Inflammatory macrophage (primary cell): ENCODE data around the gene PRDM10.
A peak's percentile ranks its signal among the peaks of the same experiment; 100 is the strongest.

Source experiments
- DNase-seq, 2 donors: peaks; one replicate each; pipeline ENCODE4 v3.0.0-alpha.2; 2020 to 2022

Gene PRDM10

GRCh38 chr11:130003717-130004001 is 1.0 kb upstream of the PRDM10 start:
- no peak for DNase-seq

GRCh38 chr11:130002846-130003716 is 446 bp upstream of the PRDM10 start:
- DNase-seq = peak; percentile 97

DNA sequence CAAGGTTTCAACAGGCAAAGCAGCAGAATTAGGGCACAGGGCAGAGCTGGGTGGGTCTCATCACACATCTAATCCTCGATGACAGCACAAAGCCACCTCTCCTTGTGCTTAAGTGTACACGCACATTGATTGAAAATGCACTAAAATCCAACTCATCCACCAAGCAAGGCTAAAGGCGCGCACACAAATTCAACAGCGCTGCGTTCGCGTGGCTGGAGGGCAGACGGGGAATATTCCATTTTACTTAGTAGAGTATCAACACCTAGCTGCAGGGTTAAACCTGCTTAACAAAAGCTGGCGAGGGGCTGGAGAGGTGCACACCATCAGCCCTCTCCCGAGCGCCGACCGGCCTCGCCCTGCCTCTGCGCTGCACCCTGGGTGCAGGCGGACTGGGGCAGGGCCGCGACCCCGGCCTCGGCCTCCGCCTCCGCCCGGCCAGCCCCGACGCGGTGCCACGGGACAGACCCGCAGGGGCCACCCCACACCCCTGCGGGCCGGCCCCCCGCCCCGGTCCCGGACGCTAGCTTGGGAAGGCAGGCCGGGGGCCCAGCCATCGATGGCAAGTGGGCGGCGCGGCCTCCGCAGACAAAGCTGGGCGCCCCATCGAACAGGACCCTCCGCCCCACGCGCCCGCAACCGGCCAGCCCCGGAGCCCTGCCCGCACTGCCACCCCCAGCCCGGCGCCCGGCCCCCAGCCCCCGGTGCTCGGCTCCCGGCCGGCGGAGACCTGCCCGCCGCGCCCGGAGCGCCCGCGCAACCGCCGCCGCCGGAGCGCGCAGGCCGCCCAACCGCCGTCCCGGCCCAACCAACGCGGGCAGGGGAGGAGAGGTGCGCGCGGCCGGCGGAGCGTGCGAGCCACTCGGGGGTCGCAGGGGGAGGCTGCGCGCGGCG is 929 bp downstream of the PRDM10 start:
- DNase-seq = peak; percentile 23 to 59

DNA sequence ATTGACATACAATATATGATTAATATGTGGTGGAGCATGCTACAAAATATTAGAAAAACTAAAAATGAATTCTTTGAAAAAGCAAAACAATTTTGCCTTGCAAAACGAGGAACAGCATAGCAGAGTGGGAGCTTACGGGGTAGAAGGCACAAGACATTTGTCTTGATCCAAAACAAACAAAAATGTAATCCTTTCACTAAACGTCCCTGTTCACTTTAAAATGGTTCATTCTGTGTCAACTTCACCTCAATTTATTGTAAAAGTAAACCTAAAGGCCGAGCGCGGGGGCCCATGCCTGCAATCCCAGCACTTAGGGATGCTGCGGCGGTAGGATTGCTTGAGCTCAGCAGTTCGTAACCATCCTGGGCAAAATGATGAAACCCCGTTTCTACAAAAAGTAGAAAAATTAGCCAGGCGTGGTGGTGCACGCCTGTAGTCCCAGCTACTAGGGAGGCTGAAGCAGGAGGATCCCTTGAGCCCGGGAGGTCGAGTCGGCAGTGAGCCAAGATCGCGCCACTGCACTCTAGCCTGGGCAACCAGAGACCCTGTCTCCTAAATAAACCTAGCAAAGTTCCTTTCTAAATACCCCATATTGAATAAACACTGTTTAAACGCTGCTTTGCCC is 2.0 kb downstream of the PRDM10 start:
- DNase-seq = no peak

DNA sequence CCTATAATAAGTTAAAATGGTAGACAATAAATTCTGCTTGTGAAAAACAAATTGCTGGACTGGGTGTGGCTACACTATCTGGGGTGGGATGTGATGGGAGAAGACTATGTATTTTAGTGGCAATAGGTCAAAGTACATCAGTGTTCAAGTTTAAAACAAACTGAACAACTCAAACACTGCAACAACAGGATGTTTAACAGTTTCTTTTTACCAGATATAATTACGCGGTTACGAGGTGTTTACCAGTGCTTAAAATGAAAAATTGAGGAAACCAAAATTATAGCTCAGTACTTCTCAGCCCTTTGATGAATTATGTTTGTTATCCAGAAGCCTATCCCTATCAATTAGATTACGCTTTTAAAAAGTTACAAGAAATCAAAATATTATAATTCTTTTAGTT is 3.2 kb downstream of the PRDM10 start:
- DNase-seq = no peak

DNA sequence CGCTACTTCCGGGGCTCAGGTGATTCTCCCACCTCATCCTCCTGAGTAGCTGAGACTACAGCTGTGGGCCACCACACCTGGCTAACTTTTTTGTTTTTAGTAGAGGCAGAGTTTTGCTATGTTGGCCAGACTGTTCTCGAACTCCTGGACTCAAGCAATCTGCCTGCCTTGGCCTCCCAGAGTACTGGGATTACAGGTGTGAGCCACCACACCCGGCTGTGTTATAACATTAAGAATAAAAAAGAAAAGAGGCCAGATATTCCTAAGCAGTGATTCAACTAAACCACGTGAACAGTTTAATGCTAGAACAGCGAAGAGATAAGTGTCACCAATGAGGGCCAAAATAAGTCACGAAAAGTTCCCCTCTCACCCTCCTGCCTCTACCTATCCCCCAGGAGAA is 3.7 kb downstream of the PRDM10 start:
- DNase-seq = no peak

GRCh38 chr11:129998107-129998506 is 4.5 kb downstream of the PRDM10 start:
- DNase-seq = no peak

GRCh38 chr11:129997513-129997912 is 5.1 kb downstream of the PRDM10 start:
- no peak for DNase-seq

GRCh38 chr11:129996113-129996870 is 6.3 kb downstream of the PRDM10 start:
- DNase-seq = no peak

DNA sequence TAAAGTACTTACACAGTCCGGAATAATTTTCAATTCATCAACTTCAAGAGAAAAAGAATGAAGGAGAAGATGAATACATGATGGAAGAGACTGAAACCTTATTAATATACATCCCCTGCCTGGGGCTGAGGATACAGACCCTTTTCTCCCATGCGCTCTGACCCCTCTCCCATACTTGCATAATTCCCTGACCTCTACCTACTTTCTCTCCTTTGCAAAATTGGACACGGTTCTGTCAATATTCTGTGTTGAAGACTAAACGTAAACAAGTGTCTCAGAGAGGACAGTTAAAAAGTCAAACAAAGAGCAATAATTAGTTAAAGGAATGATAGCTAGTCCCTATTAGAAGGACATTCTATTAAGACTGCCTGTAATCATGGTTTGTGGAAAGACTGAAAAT is 7.5 kb downstream of the PRDM10 start:
- DNase-seq = no peak

DNA sequence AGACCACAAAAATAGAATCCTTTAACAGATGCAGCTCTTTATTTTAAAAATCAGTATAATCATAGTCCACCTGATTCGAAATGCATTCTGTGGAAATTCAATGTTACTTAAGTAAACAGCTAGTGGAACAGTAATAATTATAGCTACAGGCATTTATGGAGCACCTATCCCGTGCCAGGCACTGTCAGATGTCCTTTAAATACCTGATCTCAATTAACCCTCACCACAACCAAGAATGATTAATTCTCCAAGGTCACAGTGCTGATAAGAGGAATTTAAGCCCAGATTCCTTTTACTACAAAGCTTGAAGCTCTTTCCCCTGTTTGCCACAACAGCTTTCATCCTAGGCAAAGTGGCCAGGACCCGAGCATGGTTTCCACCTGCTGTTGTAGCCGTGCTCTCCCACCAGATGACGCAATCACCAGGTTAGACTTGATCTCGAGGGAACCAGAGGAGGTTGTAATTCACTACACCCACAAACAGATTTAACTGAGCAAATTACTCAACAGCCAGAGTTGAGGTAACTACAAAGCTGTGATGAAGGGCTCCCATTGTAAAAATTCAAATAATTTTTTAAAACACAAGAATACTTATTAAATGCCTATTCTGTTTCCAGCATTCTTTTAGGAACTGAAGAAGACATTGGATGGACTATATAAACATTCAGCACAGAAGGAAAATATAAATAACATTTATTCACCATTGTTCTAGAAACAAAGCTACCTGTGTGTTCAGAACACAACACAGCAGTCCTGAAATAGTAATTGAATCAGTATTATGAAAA is 10.3 kb downstream of the PRDM10 start:
- no peak for DNase-seq

DNA sequence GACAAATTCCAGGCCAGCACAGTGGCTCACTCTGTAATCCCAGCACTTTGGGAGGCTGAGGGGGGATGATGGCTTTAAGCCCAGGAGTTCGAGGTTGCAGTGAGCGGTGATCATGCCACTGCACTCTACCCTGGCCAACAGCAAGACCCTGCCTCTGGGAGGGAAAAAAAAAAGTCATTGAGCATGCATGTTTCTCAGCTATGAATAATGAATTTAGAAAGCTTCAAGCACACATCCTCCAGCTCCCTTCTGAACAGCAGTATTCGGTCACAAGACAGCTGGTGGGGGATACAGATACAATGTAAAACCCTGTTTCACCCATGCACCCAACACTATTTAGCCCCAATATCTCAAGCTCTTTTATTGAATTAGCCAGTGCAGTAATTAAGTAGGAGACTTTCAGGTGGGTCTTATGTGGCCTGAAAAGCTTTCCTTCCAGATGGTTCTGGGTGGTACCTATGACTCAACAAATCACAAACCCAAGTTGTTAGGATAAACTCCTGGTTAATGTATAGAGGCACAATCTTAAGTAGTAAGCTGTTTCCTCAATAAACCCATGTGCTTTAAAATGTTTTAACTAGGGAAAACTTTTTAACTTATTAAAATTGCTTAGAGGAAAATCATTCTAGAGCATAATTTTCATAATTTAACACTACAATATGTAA is 13.4 kb downstream of the PRDM10 start:
- no peak for DNase-seq

DNA sequence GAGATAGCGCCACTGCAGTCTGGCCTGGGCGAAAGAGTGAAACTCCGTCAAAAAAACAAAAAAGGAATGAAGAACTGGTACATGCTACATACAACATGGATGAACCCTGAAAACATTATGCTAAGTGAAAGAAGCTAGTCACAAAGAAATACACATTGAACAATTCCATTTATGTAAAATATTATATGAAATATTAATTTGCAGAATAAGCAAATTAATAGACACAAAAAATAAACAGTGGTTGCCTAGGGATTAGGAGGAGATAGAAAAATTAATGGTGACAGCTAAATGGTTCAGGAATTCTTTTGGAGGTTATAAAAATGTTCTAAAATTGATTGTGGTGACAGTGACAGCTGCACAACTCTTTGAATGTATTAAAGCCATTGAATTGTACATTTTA is 14.7 kb downstream of the PRDM10 start:
- no peak for DNase-seq

GRCh38 chr11:129985823-129986222 is 16.8 kb downstream of the PRDM10 start:
- no peak for DNase-seq

GRCh38 chr11:129980086-129980485 is 22.5 kb downstream of the PRDM10 start:
- no peak for DNase-seq

DNA sequence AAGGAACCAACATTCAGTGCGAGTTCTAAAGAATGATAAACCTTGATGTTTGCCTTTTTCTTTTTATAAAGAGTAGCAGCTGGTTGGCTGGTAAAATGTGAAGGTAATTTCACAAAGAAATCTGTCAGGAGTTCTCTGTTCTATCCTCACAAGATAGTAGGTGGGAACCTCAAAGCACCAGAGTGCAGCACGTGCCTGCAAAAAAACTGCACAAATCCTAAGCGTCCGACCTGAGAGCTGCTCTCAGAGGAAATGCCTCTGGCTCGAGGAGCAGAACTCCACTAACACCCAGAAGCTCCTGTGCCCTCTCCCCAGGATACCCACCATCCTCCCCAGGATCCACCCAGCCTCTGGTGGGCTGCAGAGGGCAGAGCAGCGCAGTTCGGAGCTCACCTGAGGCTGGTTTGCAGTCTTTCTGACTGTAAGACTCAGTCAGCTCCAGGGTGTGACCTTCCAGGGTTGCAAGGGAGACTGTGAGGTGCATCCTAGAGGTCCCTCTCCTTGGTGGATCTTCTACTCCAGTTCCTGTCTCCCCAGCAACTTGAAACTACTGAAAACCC is 23.5 kb downstream of the PRDM10 start:
- DNase-seq = no peak

DNA sequence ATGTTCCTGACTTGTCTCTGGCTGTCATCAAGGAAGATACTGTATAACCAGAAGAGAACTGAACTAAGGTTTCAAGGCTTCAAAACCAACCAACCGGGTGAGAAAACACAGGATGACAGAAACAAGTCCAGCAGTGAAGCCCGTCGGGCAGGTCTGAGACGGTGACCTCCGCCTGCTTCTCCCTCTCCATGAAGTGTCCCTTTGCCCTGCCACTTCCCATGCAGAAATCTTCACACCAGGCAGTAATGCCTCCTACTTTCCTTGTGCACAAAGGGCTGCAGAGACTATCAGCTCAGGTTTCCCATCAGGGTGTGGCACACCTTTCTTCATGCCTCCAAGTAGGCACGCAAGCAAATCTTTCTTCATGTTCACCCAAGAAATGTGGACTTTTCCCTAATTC is 24.2 kb downstream of the PRDM10 start:
- DNase-seq = no peak

- DNase-seq = no peak
Observed at GRCh38 chr11:129976328-129976727, 26.3 kb downstream of the PRDM10 start.

DNA sequence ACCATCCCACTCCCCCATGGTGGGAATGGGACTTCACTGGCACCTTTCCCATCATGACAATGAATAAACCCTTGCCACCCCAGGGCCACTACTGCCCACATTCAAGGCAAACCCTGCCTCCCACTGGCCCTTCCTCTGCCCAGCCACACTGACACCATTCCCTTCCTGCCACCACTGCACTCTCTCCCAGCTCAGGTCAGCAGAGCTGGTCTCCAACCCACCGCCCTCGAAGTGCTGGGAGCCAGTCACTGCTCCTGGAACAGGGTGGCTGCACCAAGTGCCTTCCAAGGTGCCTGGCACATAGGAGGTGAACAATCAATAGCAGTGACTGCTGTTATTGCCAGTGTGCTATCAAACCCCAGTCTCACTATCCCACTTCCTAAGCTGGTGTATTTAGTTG is 27.1 kb downstream of the PRDM10 start:
- no peak for DNase-seq

- no peak for DNase-seq
Observed at GRCh38 chr11:129974672-129975071, 28.0 kb downstream of the PRDM10 start.

DNA sequence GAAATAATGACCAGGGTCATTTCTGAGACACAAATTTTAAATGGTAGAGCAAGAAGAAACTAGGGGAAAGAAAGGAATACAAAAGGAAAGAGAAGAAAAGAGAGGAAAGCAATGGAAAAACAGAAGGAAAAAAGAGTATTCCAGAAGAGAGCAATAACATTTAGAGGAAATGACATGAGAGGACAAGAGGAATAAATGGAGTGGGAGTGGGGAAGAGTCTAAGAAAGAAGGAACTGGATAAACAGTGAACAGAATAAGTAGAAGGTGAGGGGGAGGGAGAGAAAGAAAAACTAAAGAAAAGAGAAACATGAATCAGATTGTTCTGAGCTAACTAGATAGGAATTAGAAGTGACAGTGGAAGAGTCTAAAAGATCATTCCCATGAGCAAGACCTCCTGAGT is 28.4 kb downstream of the PRDM10 start:
- DNase-seq = no peak
